ENCODE measurements around the gene FNIP2. TPM values are rescaled to one million over a fixed set of nuclear protein-coding genes. Genes with fewer than 3 reads are reported as not detected.

FNIP2 gene
- total RNA-seq, 1 donor from 2014 or later = 25.3 TPM

GRCh38 chr4:158817562-158818296, 48.9 kb downstream of the FNIP2 start:
- Histone ChIP-seq H3K27me3 (no peaks in the 10 kb centered on the region), H3K36me3 (no peaks in the 10 kb centered on the region), H3K4me1 (peaks cover 23% of the 10 kb centered on the region), H3K27ac (no peak overlapping the region), H3K4me3 (no peak overlapping the region), H3K9me3 (no peaks in the 10 kb centered on the region)
- DNase-seq (ENCODE audit: extremely low spot score in 2 of 2) = no peak
- no peak for TF ChIP-seq POLR2A (IDR thresholded peaks at IDR 0.05)
- intact Hi-C loops (cut with DNase I) = no loop called here

- no peak overlapping the region for H3K4me3 ChIP-seq
- no peaks in the 10 kb centered on the region for H3K27me3 ChIP-seq
- peaks cover 29% of the 10 kb centered on the region for H3K4me1 ChIP-seq
- H3K27ac ChIP-seq = no peak overlapping the region
- no peak for TF ChIP-seq CTCF (IDR thresholded peaks at IDR 0.05)
- TF ChIP-seq POLR2A (IDR thresholded peaks at IDR 0.05) = no peak
- no peak for TF ChIP-seq POLR2AphosphoS5 (IDR thresholded peaks at IDR 0.05; ENCODE audit: insufficient read depth in 1 of 2, low read depth in 1 of 2)
- DNase-seq (ENCODE audit: extremely low spot score in 2 of 2) = no peak
- no peaks in the 10 kb centered on the region for H3K36me3 ChIP-seq
- intact Hi-C loops (cut with DNase I) = no loop called here
- H3K9me3 ChIP-seq = no peaks in the 10 kb centered on the region
Observed at GRCh38 chr4:158818560-158819140, 49.8 kb downstream of the FNIP2 start.

GRCh38 chr4:158819942-158820786, 51.3 kb downstream of the FNIP2 start:
- intact Hi-C loops (cut with DNase I) = no loop called here
- DNase-seq (ENCODE audit: extremely low spot score in 2 of 2) = no peak
- H3K4me3 ChIP-seq = no peak overlapping the region
- TF ChIP-seq POLR2AphosphoS5 (IDR thresholded peaks at IDR 0.05; ENCODE audit: insufficient read depth in 1 of 2, low read depth in 1 of 2) (no peak), CTCF (IDR thresholded peaks at IDR 0.05) (no peak), POLR2A (IDR thresholded peaks at IDR 0.05) (no peak)
- no peaks in the 10 kb centered on the region for H3K9me3 ChIP-seq
- H3K27ac ChIP-seq = no peak overlapping the region
- no peaks in the 10 kb centered on the region for H3K27me3 ChIP-seq
- H3K36me3 ChIP-seq = no peaks in the 10 kb centered on the region
- H3K4me1 ChIP-seq = peaks cover 39% of the 10 kb centered on the region

DNA sequence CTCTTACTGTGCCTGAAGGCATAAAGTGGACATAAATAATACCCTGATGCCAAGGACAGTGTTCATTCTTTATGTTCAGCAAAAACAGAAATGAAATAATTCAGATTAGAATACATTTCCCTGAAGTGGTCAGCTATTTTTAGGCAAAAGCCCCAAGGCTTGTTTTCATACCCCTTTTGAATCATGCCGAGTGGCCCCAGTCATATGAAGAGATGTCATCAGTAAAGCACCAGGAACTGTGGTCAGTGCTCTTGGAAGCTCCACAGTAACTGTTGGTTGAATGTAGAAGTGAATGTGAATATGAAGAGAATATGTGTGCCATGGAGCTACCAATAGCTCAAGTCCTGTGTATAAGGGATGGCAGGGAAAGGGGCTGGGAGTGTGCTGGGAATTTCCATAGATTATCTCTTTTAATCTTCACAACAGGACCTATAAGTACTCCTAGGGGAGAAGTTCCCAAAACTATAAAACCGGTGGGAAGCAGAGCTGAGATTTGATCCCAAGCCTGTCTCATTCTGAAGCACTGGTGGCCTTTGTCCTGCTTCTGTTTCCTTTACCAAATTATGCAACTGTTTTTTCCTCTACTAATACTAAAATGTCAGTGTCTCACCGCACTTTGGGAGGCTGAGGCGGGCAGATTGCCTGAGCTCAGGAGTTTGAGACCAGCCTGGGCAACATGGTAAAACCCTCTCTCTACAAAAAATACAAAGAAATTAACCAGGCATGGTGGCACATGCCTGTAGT, 52.6 kb downstream of the FNIP2 start:
- peaks cover 50% of the 10 kb centered on the region for H3K4me1 ChIP-seq
- no peaks in the 10 kb centered on the region for H3K36me3 ChIP-seq
- H3K27me3 ChIP-seq = no peaks in the 10 kb centered on the region
- intact Hi-C loops (cut with DNase I) = no loop called here
- no peak for TF ChIP-seq POLR2AphosphoS5 (IDR thresholded peaks at IDR 0.05; ENCODE audit: insufficient read depth in 1 of 2, low read depth in 1 of 2)
- TF ChIP-seq POLR2A (IDR thresholded peaks at IDR 0.05) = no peak
- no peak for TF ChIP-seq CTCF (IDR thresholded peaks at IDR 0.05)
- H3K9me3 ChIP-seq = no peaks in the 10 kb centered on the region
- no peak for DNase-seq (ENCODE audit: extremely low spot score in 2 of 2)
- no peak overlapping the region for H3K4me3 ChIP-seq
- H3K27ac ChIP-seq = no peak overlapping the region

DNA sequence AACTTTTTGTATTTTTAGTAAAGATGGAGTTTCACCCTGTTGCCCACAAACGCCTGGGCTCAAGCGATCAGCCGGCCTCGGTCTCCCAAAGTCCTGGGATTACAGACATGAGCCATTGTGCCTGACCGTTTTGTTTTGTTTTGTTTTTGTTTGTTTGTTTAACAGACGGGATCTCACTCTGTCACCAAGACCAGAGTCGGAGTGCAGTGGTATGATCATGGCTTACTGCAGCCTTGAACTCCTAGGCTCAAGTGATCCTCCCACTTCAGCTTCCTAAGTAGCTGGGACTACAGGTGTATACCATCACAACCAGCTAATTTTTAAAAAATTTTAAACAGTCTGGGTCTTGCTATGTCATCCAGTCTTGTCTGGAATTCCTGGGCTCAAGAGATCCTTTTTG, 53.5 kb downstream of the FNIP2 start:
- peaks cover 60% of the 10 kb centered on the region for H3K4me1 ChIP-seq
- intact Hi-C loops (cut with DNase I) = no loop called here
- no peak for DNase-seq (ENCODE audit: extremely low spot score in 2 of 2)
- H3K27ac ChIP-seq = no peak overlapping the region
- TF ChIP-seq POLR2A (IDR thresholded peaks at IDR 0.05) (no peak), POLR2AphosphoS5 (IDR thresholded peaks at IDR 0.05; ENCODE audit: insufficient read depth in 1 of 2, low read depth in 1 of 2) (no peak), CTCF (IDR thresholded peaks at IDR 0.05) (no peak)
- no peak overlapping the region for H3K4me3 ChIP-seq
- no peaks in the 10 kb centered on the region for H3K36me3 ChIP-seq
- H3K27me3 ChIP-seq = no peaks in the 10 kb centered on the region
- H3K9me3 ChIP-seq = no peaks in the 10 kb centered on the region

Measured in vagina (tissue), 2 donors.